ENCODE data around the gene ENDOV.
"Not testable (repeated sequence)": the region's sequence is repeated elsewhere in the genome, so short reads cannot be mapped to it uniquely, and the experiment has no call there.

ENDOV gene

GRCh38 chr17:80389011-80389995 is 25.7 kb upstream of the ENDOV start:
- DNase-seq: no peak

- DNase-seq: no peak
Measured at GRCh38 chr17:80393241-80393890, 21.6 kb upstream of the ENDOV start.

GRCh38 chr17:80393961-80394360 is 21.0 kb upstream of the ENDOV start:
- DNase-seq: no peak

GRCh38 chr17:80394629-80395216 is 20.2 kb upstream of the ENDOV start:
- no peak for DNase-seq

GRCh38 chr17:80395402-80396151 is 19.4 kb upstream of the ENDOV start:
- no peak for DNase-seq

- DNase-seq: no peak
Measured at GRCh38 chr17:80396157-80397033, 18.6 kb upstream of the ENDOV start.

GRCh38 chr17:80397034-80397387 is 18.0 kb upstream of the ENDOV start:
- DNase-seq: no peak

- DNase-seq: no peak
Measured at GRCh38 chr17:80397686-80398085, 17.3 kb upstream of the ENDOV start.

- not testable (repeated sequence) for DNase-seq
Measured at GRCh38 chr17:80401086-80401485, 13.9 kb upstream of the ENDOV start.

- not testable (repeated sequence) for DNase-seq
Measured at GRCh38 chr17:80402102-80402501, 12.9 kb upstream of the ENDOV start.

- DNase-seq: no peak
Measured at GRCh38 chr17:80402959-80403358, 12.0 kb upstream of the ENDOV start.

- no peak for DNase-seq
Measured at GRCh38 chr17:80406146-80406545, 8.8 kb upstream of the ENDOV start.

- not testable (repeated sequence) for DNase-seq
Measured at GRCh38 chr17:80407917-80408316, 7.0 kb upstream of the ENDOV start.

- no peak for DNase-seq
Measured at GRCh38 chr17:80408872-80409271, 6.1 kb upstream of the ENDOV start.

GRCh38 chr17:80409626-80410025 is 5.3 kb upstream of the ENDOV start:
- DNase-seq: no peak

GRCh38 chr17:80410441-80411087 is 4.4 kb upstream of the ENDOV start:
- DNase-seq: not testable (repeated sequence)

- no peak for DNase-seq
Measured at GRCh38 chr17:80413771-80414507, 1.0 kb upstream of the ENDOV start.

GRCh38 chr17:80414508-80414802 is 512 bp upstream of the ENDOV start:
- DNase-seq: no peak

- DNase-seq: no peak
Measured at GRCh38 chr17:80415626-80416137, 715 bp downstream of the ENDOV start.

- DNase-seq: no peak
Measured at GRCh38 chr17:80416260-80416939, 1.4 kb downstream of the ENDOV start.

Measured in activated CD4-positive, CD25-positive, alpha-beta regulatory T cell (primary cell).